Measurements from ENCODE around the gene ADAMTSL1. TPM values are rescaled to one million over a fixed set of nuclear protein-coding genes. Genes with fewer than 3 reads are reported as not detected.

ADAMTSL1 gene
- total and polyA plus RNA-seq, 4 donors: 0.31 to 3.4 (median 1.9) TPM

- DNase-seq (ENCODE audit: low spot score): no peak
- TF ChIP-seq JUND (IDR thresholded peaks at IDR 0.05) (no peak), TAF1 (conservative IDR thresholded peaks at IDR 0.05) (no peak), GABPA (IDR thresholded peaks at IDR 0.05 in 1 of 2, conservative IDR thresholded peaks at IDR 0.05 in 1 of 2) (no peak), FOXA1 (IDR thresholded peaks at IDR 0.05) (no peak), RAD21 (IDR thresholded peaks at IDR 0.05) (no peak), RXRA (IDR thresholded peaks at IDR 0.05) (no peak), ZBTB33 (IDR thresholded peaks at IDR 0.05) (no peak), SP1 (IDR thresholded peaks at IDR 0.05) (no peak), YY1 (IDR thresholded peaks at IDR 0.05) (no peak), HNF4G (IDR thresholded peaks at IDR 0.05) (no peak), FOXA2 (IDR thresholded peaks at IDR 0.05) (no peak), REST (IDR thresholded peaks at IDR 0.05) (no peak), CTCF (IDR thresholded peaks at IDR 0.05; ENCODE audit: low read depth, low read length, missing input control) (no peak), EGR1 (IDR thresholded peaks at IDR 0.05; ENCODE audit: low read depth in 2 of 2) (no peak), MAX (IDR thresholded peaks at IDR 0.05) (no peak), HNF4A (conservative IDR thresholded peaks at IDR 0.05) (no peak)
- no peak overlapping the region for H3K4me3 ChIP-seq (ENCODE audit: low read depth in 1 of 3, low read length in 3 of 3)
- H3K9me3 ChIP-seq (ENCODE audit: control insufficient read depth in 4 of 4, low read length in 3 of 4): no peaks in the 10 kb centered on the region
- no peak overlapping the region for H3K9ac ChIP-seq (ENCODE audit: low read depth in 1 of 2, low read length in 2 of 2)
- H3K27me3 ChIP-seq (ENCODE audit: control insufficient read depth in 4 of 4, insufficient read depth in 4 of 4, low read length in 3 of 4): no peaks in the 10 kb centered on the region
- H3K27ac ChIP-seq (ENCODE audit: low read depth in 1 of 2, low read length in 2 of 2): no peak overlapping the region
- no peaks in the 10 kb centered on the region for H3K4me1 ChIP-seq (ENCODE audit: control insufficient read depth in 4 of 4, insufficient read depth in 4 of 4, low read length in 3 of 4)
- H3K36me3 ChIP-seq (ENCODE audit: control insufficient read depth in 4 of 4, insufficient read depth in 3 of 4, low read depth in 1 of 4, low read length in 3 of 4): no peaks in the 10 kb centered on the region
- 82% methylated on average over 5 of the region's 5 CpGs for WGBS
Measured at GRCh38 chr9:18543406-18544192, 69.6 kb downstream of the ADAMTSL1 start.
